Astrocyte of the cerebellum (primary cell): ENCODE measurements around the gene ZBP1.

Experiments used
- DNase-seq: peaks from one replicate; pipeline ENCODE4 v3.0.0-alpha.2; 2011; ENCODE audit warnings: low read depth
- H3K4me3 ChIP-seq: 2 replicates; pipeline ENCODE4 v1.5.1; 2011; ENCODE audit warnings: mild to moderate bottlenecking, low read depth, low read length, moderate library complexity
- CTCF ChIP-seq: IDR thresholded peaks from 2 replicates; pipeline ENCODE4 v1.5.1; 2012; ENCODE audit warnings: low read length, low read depth, moderate library complexity, mild to moderate bottlenecking; ENCODE audit errors: missing control alignments
- in situ Hi-C: cut with HindIII; loops from 2 replicates; pipeline ENCODE4 v1.10.0; 2017; ENCODE audit warnings: low sequenced_read_pairs

Gene ZBP1

GRCh38 chr20:57592263-57593092, 27.7 kb downstream of the ZBP1 start:
- in situ Hi-C loops = no loop called here
- no peak for TF ChIP-seq CTCF
- DNase-seq = no peak
- H3K4me3 ChIP-seq = no peak overlapping the region

DNA sequence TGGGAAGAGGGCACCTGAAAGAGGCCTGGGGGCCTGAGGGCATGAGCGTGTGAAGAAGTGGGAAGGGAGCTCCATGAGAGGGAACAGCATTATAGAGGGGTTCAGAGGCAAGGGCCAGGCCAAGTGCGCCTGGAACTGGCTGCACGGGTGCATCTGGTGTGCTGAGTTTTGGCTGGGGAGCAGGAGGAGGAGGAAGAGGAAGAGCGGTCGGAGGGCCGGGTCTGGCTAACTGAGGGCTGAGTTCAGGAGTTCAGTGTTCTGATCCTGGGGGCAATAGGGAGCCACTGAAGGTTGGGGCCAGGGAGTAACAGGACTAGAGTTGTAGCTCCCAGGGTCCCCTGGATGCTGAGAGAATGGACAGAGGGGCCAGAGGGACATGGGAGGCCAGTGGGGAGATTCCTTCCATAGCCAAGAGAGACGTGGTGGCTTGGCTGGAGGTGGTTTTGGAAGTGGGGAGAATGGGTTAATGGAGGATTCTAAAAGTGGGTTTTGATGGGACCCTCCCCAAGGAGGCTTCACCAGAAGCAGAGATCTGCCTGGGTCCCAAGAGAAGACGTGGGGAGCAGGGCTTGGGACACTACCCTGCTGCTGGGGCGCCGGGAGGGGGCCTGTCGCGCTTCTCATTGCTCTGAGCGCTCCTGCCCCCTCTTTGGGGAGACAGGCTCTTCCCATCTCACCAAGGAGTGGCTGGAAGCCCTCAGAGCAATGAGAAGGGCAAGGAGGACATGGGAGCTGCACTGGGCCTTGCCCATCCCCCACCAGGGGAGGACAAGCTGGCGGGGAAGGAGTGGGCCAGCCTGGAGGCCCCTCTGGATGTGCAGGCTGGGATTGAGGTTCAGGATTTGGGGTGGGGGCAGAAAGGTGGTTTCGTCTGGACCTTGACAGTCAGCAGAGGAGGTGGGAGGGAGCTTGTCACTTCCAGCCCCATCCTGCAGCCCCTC, 28.7 kb downstream of the ZBP1 start:
- in situ Hi-C loops = no loop called here
- DNase-seq = no peak
- no peak for TF ChIP-seq CTCF
- H3K4me3 ChIP-seq = no peak overlapping the region

DNA sequence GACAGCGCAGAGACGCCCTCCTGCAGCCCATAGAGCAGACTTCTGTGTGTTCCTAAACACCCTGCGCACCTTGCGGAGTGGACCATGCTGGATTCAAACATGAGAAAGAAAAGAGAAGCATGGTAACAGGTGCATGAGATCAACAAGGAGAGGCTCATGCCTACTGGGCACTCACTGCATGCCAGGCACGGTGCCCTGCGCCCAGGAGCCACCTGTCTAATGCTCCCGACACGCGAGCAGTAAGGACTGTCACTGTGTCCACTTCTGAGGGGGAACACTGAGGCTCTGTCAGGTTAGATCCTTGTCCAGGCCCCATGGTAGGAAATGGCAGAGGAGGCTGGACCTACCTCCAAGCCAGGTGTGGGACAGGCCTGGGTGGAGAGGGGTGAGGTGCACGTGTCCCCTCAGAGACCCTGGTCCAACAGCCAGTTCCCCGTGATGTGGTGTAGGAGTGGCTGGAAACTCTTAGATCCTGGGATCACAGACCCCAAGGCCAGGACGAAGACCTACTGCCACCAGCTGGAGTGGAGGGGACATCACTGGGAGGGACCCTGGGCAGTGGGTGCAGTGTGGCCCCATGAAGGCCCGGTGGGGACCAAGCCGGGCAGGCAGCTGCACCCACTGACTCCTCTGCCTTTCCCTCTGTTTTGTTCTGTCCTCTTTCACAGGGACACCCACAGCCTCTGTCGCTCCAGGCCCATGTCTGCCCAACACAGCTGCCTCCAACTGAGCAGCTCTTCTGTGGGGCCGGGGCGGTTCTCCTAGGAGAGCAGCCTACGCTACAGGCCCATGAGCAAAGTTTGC, 29.5 kb downstream of the ZBP1 start:
- no peak for DNase-seq
- in situ Hi-C loops = no loop called here
- H3K4me3 ChIP-seq = no peak overlapping the region
- TF ChIP-seq CTCF = no peak

GRCh38 chr20:57589728-57590484, 30.3 kb downstream of the ZBP1 start:
- no peak for TF ChIP-seq CTCF
- no peak overlapping the region for H3K4me3 ChIP-seq
- no peak for DNase-seq
- in situ Hi-C loops = no loop called here

DNA sequence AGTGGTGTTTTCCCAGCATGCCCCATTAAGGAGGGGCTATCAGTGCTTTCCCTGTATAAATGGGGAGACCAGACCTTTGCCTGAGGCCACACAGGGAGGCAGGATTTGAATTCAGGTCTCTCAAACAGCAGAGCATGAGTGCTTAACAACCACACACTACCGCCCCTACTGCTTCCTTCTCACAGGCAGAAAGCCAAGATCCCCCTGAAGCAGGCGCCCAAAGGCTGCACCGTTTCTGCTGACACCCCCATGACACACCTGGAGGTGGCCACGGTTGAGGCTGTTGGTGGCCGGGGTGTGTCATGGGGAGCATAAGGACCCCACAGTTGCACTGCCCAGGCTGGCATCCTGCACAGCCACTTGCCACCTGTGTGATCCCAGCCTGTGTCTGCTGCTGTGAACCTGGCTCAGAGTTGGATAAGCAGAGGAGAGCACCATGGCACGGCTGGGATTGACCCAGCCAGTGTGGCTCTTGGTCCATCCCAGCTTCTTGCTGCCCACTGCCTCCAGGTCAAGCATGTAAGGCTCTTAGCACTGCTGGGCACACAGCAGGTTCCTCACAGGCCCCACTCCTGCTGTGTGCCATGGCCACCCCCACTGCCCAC, 31.0 kb downstream of the ZBP1 start:
- in situ Hi-C loops = no loop called here
- no peak overlapping the region for H3K4me3 ChIP-seq
- no peak for DNase-seq
- no peak for TF ChIP-seq CTCF
